GM12891 (cell line): ENCODE results near the gene RABEP1.

Experiments used
- PAX5 ChIP-seq: IDR thresholded peaks from 2 replicates; pipeline ENCODE4 v1.6.1; 2011; ENCODE audit warnings: low read length, moderate library complexity, mild to moderate bottlenecking; ENCODE audit not compliant: insufficient read depth, severe bottlenecking
- POLR2A ChIP-seq: IDR thresholded peaks from 2 replicates; pipeline ENCODE4 v1.6.1; 2011; ENCODE audit warnings: low read depth, low read length, control low read depth
- POLR2AphosphoS5 ChIP-seq: IDR thresholded peaks from 2 replicates; pipeline ENCODE4 v1.6.1; 2011; ENCODE audit warnings: low read depth, low read length, control low read depth
- POU2F2 ChIP-seq: IDR thresholded peaks from 2 replicates; pipeline ENCODE4 v1.6.1; 2011; ENCODE audit warnings: low read depth, mild to moderate bottlenecking, control low read depth, low read length, moderate library complexity
- SPI1 ChIP-seq: IDR thresholded peaks from 2 replicates; pipeline ENCODE4 v1.6.1; 2011; ENCODE audit warnings: low read depth, low read length, control low read depth
- TAF1 ChIP-seq: IDR thresholded peaks from 2 replicates; pipeline ENCODE4 v1.6.1; 2011; ENCODE audit warnings: low read depth, low read length, control low read depth

DNA sequence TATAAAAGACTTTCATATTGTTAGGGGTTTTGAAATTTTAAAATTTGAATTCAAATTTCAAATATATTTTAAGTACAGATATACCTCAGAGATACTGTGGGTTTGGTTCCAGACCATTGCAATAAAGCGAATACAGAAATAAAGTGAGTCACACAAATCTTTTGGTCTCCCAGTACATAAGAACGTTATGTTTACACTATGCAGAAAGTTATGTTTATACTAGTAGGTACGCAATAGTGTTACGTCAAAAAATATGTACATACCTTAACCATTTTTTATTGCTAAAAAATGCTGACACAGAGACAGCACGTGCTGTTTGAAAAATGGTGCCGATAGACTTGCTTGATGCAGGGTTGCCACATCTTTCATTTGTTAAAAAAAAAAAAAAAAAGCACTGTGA lies 117.7 kb downstream of the RABEP1 start:
- TF ChIP-seq POLR2A (no peak), POLR2AphosphoS5 (no peak), TAF1 (no peak), PAX5 (no peak), POU2F2 (no peak), SPI1 (no peak)
